ENCODE measurements around the gene PCIF1. TPM values are rescaled to one million over a fixed set of nuclear protein-coding genes. Genes with fewer than 3 reads are reported as not detected.

PCIF1 gene
- 26.6 and 26.8 TPM in 2 replicates for total RNA-seq (2021)
- long read RNA-seq, transcript PCIF1-201 (17 exons, 2,747 nt), result major isoform, 137 of 197 reads
- long read RNA-seq, partial matches to known transcripts, result 15 of 197 reads
- long read RNA-seq, other reads (novel, unspliced or antisense), result 43 of 197 reads

DNA sequence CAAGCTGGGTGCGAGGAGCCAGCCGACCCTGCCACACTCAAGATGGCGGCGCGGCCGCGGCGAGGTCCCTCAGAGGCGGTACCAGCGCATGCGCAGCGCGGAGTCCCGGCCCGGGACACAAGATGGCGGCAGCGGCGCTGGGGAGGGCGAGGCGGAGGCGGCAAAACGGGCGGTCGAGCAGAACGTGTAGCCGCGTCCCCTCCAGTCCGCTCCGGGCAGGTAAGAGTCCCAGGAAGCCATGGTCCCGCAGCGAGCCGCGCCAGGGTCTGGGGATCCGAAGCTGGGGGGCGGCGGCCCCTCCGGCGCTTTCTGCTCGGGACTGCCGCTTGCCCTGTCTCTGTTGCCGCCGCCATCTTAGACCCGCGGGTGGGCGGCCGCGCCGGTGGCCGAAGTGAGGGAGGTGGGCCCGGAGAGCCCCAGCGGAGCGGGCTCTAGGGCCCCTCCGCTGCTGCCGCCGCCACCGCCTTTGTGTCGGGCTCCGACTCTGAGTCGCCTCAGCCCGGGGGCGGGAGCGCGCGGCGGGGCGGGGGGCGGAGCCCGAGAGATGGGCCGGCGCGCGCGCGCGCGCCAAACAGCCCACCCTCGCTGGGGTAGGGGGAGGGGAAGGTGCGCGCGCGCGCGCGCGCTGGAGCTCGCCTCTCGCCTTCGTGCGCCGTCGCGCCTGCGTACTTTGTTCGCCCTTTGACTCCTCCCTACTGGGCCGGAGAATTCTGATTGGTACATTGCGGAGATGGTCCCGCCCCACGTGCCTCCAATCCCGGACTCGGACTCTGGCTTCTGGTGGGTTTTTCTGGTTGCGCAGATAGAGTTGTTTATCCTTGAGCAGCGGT lies at the start of gene PCIF1:
Gene PCIF1, plus strand, starts transcription at position 98 of the 830 bp plus-strand sequence. CDS start 4,317 bp downstream, outside the sequence.
- no peak within 1 kb of the TSS for H3K23ac ChIP-seq (ENCODE audit: insufficient read length, low read depth, low read length)
- no peak within 1 kb of the TSS for H2BK12ac ChIP-seq (ENCODE audit: insufficient read length, low read depth, low read length)
- H2BK5ac ChIP-seq (ENCODE audit: insufficient read length, low read length), result peak within 1 kb of the TSS; percentile 46
- peak within 1 kb of the TSS; percentile 99 for H3K18ac ChIP-seq (ENCODE audit: insufficient read length, low read depth, low read length)
- Mint-ChIP-seq H3K36me3 (ENCODE audit: insufficient read depth in 1 of 3, low read depth in 3 of 3) (peaks cover 14 to 28% (median 26%) of the 10 kb centered on the region in 3 experiments), H3K27me3 (ENCODE audit: low read depth) (no peaks in the 10 kb centered on the region; the same call in 1 of the 2 replicates), H3K4me3 (peak within 1 kb of the TSS; percentile 97 to 98), H3K9me3 (no peaks in the 10 kb centered on the region), H3K4me1 (peaks cover 32 to 33% of the 10 kb centered on the region in 2 experiments), H3K27ac (peak within 1 kb of the TSS; percentile 99 to 100 (median 100))
- H3K79me1 ChIP-seq (ENCODE audit: insufficient read depth, low read depth, low read length, poor library complexity, severe bottlenecking), result no peaks in the 10 kb centered on the region
- no peaks in the 10 kb centered on the region for H3K9me3 ChIP-seq (ENCODE audit: control insufficient read depth, low read depth, low read length)
- H3K9ac ChIP-seq (ENCODE audit: extremely low read depth, insufficient read length, low read length), result peak within 1 kb of the TSS; percentile 95
- H4K20me1 ChIP-seq (ENCODE audit: control insufficient read depth, insufficient read depth, insufficient read length), result no peaks in the 10 kb centered on the region
- no peaks in the 10 kb centered on the region for H3K27me3 ChIP-seq (ENCODE audit: insufficient read depth, low read length)
- peak within 1 kb of the TSS; percentile 96 for H3K14ac ChIP-seq (ENCODE audit: insufficient read depth, low read length)
- no peak within 1 kb of the TSS for H2AFZ ChIP-seq (ENCODE audit: low read length)
- H2BK20ac ChIP-seq (ENCODE audit: low read depth, low read length, poor library complexity, severe bottlenecking), result no peak within 1 kb of the TSS
- no CpG with 5 or more reads among the region's 102 CpGs for WGBS (ENCODE audit: extremely low coverage, insufficient read length, low lambda C conversion rate)
- no peak within 1 kb of the TSS for H2BK15ac ChIP-seq (ENCODE audit: low read depth, low read length)
- H3K27ac ChIP-seq (ENCODE audit: insufficient read length, low read depth, low read length), result peak within 1 kb of the TSS; percentile 61
- H3K79me2 ChIP-seq (ENCODE audit: insufficient read depth, low read length), result peaks cover 4% of the 10 kb centered on the region; the same call in 1 of the 2 replicates
- TF ChIP-seq, protein P1, sequence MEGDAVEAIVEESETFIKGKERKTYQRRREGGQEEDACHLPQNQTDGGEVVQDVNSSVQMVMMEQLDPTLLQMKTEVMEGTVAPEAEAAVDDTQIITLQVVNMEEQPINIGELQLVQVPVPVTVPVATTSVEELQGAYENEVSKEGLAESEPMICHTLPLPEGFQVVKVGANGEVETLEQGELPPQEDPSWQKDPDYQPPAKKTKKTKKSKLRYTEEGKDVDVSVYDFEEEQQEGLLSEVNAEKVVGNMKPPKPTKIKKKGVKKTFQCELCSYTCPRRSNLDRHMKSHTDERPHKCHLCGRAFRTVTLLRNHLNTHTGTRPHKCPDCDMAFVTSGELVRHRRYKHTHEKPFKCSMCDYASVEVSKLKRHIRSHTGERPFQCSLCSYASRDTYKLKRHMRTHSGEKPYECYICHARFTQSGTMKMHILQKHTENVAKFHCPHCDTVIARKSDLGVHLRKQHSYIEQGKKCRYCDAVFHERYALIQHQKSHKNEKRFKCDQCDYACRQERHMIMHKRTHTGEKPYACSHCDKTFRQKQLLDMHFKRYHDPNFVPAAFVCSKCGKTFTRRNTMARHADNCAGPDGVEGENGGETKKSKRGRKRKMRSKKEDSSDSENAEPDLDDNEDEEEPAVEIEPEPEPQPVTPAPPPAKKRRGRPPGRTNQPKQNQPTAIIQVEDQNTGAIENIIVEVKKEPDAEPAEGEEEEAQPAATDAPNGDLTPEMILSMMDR (conservative IDR thresholded peaks at IDR 0.05), result no peak
- peak within 1 kb of the TSS; percentile 73 for H3K4me2 ChIP-seq (ENCODE audit: insufficient read depth, insufficient read length, low read length)
- no peak within 1 kb of the TSS for H2AK5ac ChIP-seq (ENCODE audit: insufficient read length, low read length)
- peak; percentile 96 for DNase-seq
- no peak within 1 kb of the TSS for H3K56ac ChIP-seq (ENCODE audit: insufficient read length, low read depth, low read length)
- H4K91ac ChIP-seq (ENCODE audit: insufficient read length, low read depth, low read length), result peak within 1 kb of the TSS; percentile 76
- no peak within 1 kb of the TSS for H3T11ph ChIP-seq (ENCODE audit: low read length)
- H4K8ac ChIP-seq (replicated peaks; ENCODE audit: insufficient read length, low read depth, low read length), result no peak within 1 kb of the TSS
- peak within 1 kb of the TSS; percentile 85 for H2BK120ac ChIP-seq (ENCODE audit: low read depth, low read length, poor library complexity, severe bottlenecking)
- peaks cover 11% of the 10 kb centered on the region for H3K4me1 ChIP-seq (ENCODE audit: insufficient read depth, low read length)
- peak within 1 kb of the TSS; percentile 34; the same call in 1 of the 2 replicates for H3K4ac ChIP-seq (ENCODE audit: low read depth, low read length)
- peak within 1 kb of the TSS; percentile 18 for H4K5ac ChIP-seq (ENCODE audit: insufficient read length, low read depth, low read length)
- peaks cover 11% of the 10 kb centered on the region for H3K23me2 ChIP-seq (ENCODE audit: insufficient read length, low read depth, low read length, poor library complexity, severe bottlenecking)
